Liver (tissue), 9 donors: Measurements from ENCODE around the gene DAGLB. TPM values are rescaled to one million over a fixed set of nuclear protein-coding genes. Genes with fewer than 3 reads are reported as not detected.

Source experiments
- DNase-seq: peaks from one replicate; pipeline ENCODE4 v3.0.0-alpha.2; 2017; ENCODE audit warnings: low spot score
- H3K27ac ChIP-seq, 2 donors: one replicate each; pipeline ENCODE4 v1.7.0; 2013; ENCODE audit warnings: inconsistent platforms in 2 of 2, low read length in 2 of 2, control low read depth in 1 of 2, low read depth in 1 of 2, mild to moderate bottlenecking in 1 of 2
- H3K27me3 ChIP-seq, 4 donors: one replicate each; pipeline versions ENCODE4 v1.6.1 to v1.7.0; 2013; ENCODE audit warnings: low read length in 3 of 4, inconsistent platforms in 1 of 4, mild to moderate bottlenecking in 1 of 4, moderate library complexity in 1 of 4; ENCODE audit not compliant: control insufficient read depth in 4 of 4, insufficient read depth in 4 of 4
- H3K36me3 ChIP-seq, 4 donors: one replicate each; pipeline versions ENCODE4 v1.6.1 to v1.7.0; 2013; ENCODE audit warnings: low read length in 3 of 4, mild to moderate bottlenecking in 3 of 4, low read depth in 1 of 4, moderate library complexity in 1 of 4; ENCODE audit not compliant: control insufficient read depth in 4 of 4, insufficient read depth in 3 of 4
- H3K4me1 ChIP-seq, 4 donors: one replicate each; pipeline versions ENCODE4 v1.6.1 to v1.7.0; 2013; ENCODE audit warnings: low read length in 3 of 4, mild to moderate bottlenecking in 3 of 4, moderate library complexity in 1 of 4; ENCODE audit not compliant: control insufficient read depth in 4 of 4, insufficient read depth in 4 of 4
- H3K4me3 ChIP-seq, 3 donors: one replicate each; pipeline versions ENCODE4 v1.6.1 to v1.7.0; 2013; ENCODE audit warnings: low read length in 3 of 3, control low read depth in 1 of 3, low read depth in 1 of 3, mild to moderate bottlenecking in 1 of 3
- H3K9ac ChIP-seq, 2 donors: one replicate each; pipeline ENCODE4 v1.7.0; 2013; ENCODE audit warnings: low read length in 2 of 2, mild to moderate bottlenecking in 2 of 2, moderate library complexity in 2 of 2, control low read depth in 1 of 2, low read depth in 1 of 2
- H3K9me3 ChIP-seq, 4 donors: one replicate each; pipeline versions ENCODE4 v1.6.1 to v1.7.0; 2013; ENCODE audit warnings: low read length in 3 of 4; ENCODE audit not compliant: control insufficient read depth in 4 of 4
- EGR1 ChIP-seq, 2 donors: IDR thresholded peaks; 2 replicates each; pipeline ENCODE4 v1.6.1; 2016 to 2018; ENCODE audit warnings: antibody characterized with exemption in 2 of 2, low read depth in 2 of 2
- FOXA1 ChIP-seq: IDR thresholded peaks from 2 replicates; pipeline ENCODE4 v1.6.1; 2016; ENCODE audit warnings: antibody characterized with exemption
- GABPA ChIP-seq, 2 donors: IDR thresholded peaks in 1 of 2; conservative IDR thresholded peaks in 1 of 2; 2 replicates each; pipeline ENCODE4 v1.6.1; 2016; ENCODE audit warnings: antibody characterized with exemption in 2 of 2, mild to moderate bottlenecking in 1 of 2, moderate library complexity in 1 of 2
- HNF4A ChIP-seq, 2 donors: conservative IDR thresholded peaks; 2 replicates each; pipeline ENCODE4 v1.6.1; 2016; ENCODE audit warnings: antibody characterized with exemption in 2 of 2, mild to moderate bottlenecking in 2 of 2
- HNF4G ChIP-seq: IDR thresholded peaks from 2 replicates; pipeline ENCODE4 v1.6.1; 2016; ENCODE audit warnings: antibody characterized with exemption
- JUND ChIP-seq, 2 donors: IDR thresholded peaks; 2 replicates each; pipeline ENCODE4 v1.6.1; 2016; ENCODE audit warnings: antibody characterized with exemption in 2 of 2
- NR2F2 ChIP-seq: IDR thresholded peaks from 2 replicates; pipeline ENCODE4 v1.6.1; 2016; ENCODE audit warnings: antibody characterized with exemption
- RAD21 ChIP-seq, 2 donors: IDR thresholded peaks; 2 replicates each; pipeline ENCODE4 v1.6.1; 2016; ENCODE audit warnings: antibody characterized with exemption in 2 of 2, mild to moderate bottlenecking in 2 of 2
- REST ChIP-seq: IDR thresholded peaks from 2 replicates; pipeline ENCODE4 v1.6.1; 2016; ENCODE audit warnings: antibody characterized with exemption, mild to moderate bottlenecking
- RXRA ChIP-seq, 2 donors: IDR thresholded peaks; 2 replicates each; pipeline ENCODE4 v1.6.1; 2017 to 2018; ENCODE audit warnings: antibody characterized with exemption in 2 of 2, mild to moderate bottlenecking in 1 of 2
- SP1 ChIP-seq: IDR thresholded peaks from 2 replicates; pipeline ENCODE4 v1.6.1; 2018; ENCODE audit warnings: antibody characterized with exemption, mild to moderate bottlenecking
- YY1 ChIP-seq: IDR thresholded peaks from 2 replicates; pipeline ENCODE4 v1.6.1; 2016; ENCODE audit warnings: antibody characterized with exemption, mild to moderate bottlenecking
- ZBTB33 ChIP-seq: IDR thresholded peaks from 2 replicates; pipeline ENCODE4 v1.6.1; 2016; ENCODE audit warnings: antibody characterized with exemption
- WGBS: extraction: QIAGEN DNeasy Blood & Tissue Kit; methylation state at CpG from one replicate; pipeline ENCODE4 v1.1.7; 2013; 5-methylcytosine and 5-hydroxymethylcytosine counted together
- polyA plus RNA-seq, 2 donors: library from polyadenylated mRNA; stranded (reverse) in 1 of 2; unstranded in 1 of 2; fragments of 200-250 nt in 1 of 2; fragments of >200 nt in 1 of 2; fragmentation: Nextera tagmentation in 1 of 2; extraction: Ambion mirVana in 1 of 2; gene quantifications; one replicate each; pipeline versions ENCODE4 v1.2.1 to v1.2.3, GENCODE V29; 2013 to 2015
- total RNA-seq, 2 donors: library from RNA; depleted of rRNA; stranded (reverse); fragments of >200 nt; gene quantifications; one replicate each; pipeline ENCODE4 v1.2.3, GENCODE V29; 2014
- TF ChIP-seq, protein P1 (sequence below): IDR thresholded peaks from 2 replicates; pipeline ENCODE4 v1.6.1; 2016; ENCODE audit warnings: antibody characterized with exemption
- donor health status: healthy.
- donor health status: healthy.
- donor health status: healthy.
- donor health status: healthy.
- donor health status: healthy.

Gene DAGLB
- total and polyA plus RNA-seq, 4 donors: 4.9 to 10.7 (median 8.4) TPM

DNA sequence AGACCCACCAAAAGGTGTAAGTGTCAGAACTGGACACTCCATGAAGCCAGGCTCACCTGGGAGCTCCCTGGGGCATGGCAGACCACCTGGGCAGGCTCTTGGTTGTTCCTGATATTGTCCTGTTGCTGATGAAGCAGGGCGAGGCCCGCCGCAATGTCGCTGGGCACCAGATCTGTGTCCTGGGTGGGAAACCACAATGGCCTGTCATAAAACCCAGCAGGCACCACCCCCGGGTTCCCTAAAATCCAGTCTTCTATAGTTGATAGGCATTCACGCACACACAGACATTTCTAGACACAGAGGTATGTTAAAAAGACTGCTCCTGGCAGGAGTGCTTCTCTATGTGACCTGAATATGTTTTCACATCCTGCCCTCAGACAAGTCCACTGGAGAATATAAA, 15.0 kb downstream of the DAGLB start:
- peaks cover 0 to 9% (median 0%) of the 10 kb centered on the region in 4 donors for H3K4me1 ChIP-seq
- TF ChIP-seq GABPA (IDR thresholded peaks at IDR 0.05 in 1 of 2, conservative IDR thresholded peaks at IDR 0.05 in 1 of 2): no peak
- TF ChIP-seq NR2F2: no peak
- no peak for TF ChIP-seq RAD21 (IDR thresholded peaks at IDR 0.05)
- no peak for TF ChIP-seq RXRA (IDR thresholded peaks at IDR 0.05)
- TF ChIP-seq JUND (IDR thresholded peaks at IDR 0.05): no peak
- TF ChIP-seq EGR1 (IDR thresholded peaks at IDR 0.05; ENCODE audit: low read depth in 2 of 2): no peak
- TF ChIP-seq HNF4A (conservative IDR thresholded peaks at IDR 0.05): no peak
- TF ChIP-seq, protein P1, sequence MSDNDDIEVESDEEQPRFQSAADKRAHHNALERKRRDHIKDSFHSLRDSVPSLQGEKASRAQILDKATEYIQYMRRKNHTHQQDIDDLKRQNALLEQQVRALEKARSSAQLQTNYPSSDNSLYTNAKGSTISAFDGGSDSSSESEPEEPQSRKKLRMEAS: no peak
- TF ChIP-seq ZBTB33: no peak
- TF ChIP-seq YY1: no peak
- no peak for TF ChIP-seq FOXA1
- no peak for TF ChIP-seq SP1

DNA sequence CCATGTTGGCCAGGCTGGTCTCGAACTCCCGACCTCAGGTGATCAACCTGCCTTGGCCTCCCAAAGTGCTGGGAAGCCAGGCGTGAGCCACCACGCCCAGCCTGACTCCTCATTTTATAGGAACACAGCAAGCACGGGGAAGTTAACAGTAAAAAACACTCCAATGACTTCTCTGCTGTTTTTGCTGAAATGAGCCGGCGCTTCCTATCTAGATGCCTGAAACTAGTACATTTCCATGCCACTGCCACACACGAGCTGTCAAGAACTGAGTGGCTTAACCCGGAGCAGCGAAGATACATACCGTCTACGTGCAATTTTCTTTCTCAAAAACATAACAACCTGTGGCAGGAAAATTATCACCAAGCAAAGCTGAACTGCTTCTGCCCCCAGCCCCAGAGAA, 16.8 kb downstream of the DAGLB start:
- 91% methylated on average over 12 of the region's 12 CpGs for WGBS
- no peaks in the 10 kb centered on the region for H3K27me3 ChIP-seq
- peaks cover 3 to 15% (median 10%) of the 10 kb centered on the region in 4 donors for H3K36me3 ChIP-seq
- TF ChIP-seq RAD21 (IDR thresholded peaks at IDR 0.05) (no peak), HNF4G (no peak), REST (no peak), JUND (IDR thresholded peaks at IDR 0.05) (no peak), GABPA (IDR thresholded peaks at IDR 0.05 in 1 of 2, conservative IDR thresholded peaks at IDR 0.05 in 1 of 2) (no peak), EGR1 (IDR thresholded peaks at IDR 0.05; ENCODE audit: low read depth in 2 of 2) (no peak), SP1 (no peak), NR2F2 (no peak), YY1 (no peak), ZBTB33 (no peak)
- TF ChIP-seq, protein P1: no peak
- H3K4me3 ChIP-seq: no peak overlapping the region
- peaks cover 0 to 5% (median 0%) of the 10 kb centered on the region in 4 donors for H3K4me1 ChIP-seq
- no peak overlapping the region for H3K9ac ChIP-seq
- H3K27ac ChIP-seq: no peak overlapping the region
- DNase-seq: no peak
- H3K9me3 ChIP-seq: no peaks in the 10 kb centered on the region

More for the DNA sequence above, 15.0 kb downstream of the DAGLB start:
- WGBS: 88% methylated on average over 6 of the region's 6 CpGs
- no peak for DNase-seq
- H3K27ac ChIP-seq: no peak overlapping the region
- peaks cover 3 to 14% (median 6%) of the 10 kb centered on the region in 4 donors for H3K36me3 ChIP-seq
- H3K27me3 ChIP-seq: no peaks in the 10 kb centered on the region
- no peaks in the 10 kb centered on the region for H3K9me3 ChIP-seq
- H3K9ac ChIP-seq: no peak overlapping the region
- no peak overlapping the region for H3K4me3 ChIP-seq
